ENCODE measurements around the gene ARHGAP42.

DNA sequence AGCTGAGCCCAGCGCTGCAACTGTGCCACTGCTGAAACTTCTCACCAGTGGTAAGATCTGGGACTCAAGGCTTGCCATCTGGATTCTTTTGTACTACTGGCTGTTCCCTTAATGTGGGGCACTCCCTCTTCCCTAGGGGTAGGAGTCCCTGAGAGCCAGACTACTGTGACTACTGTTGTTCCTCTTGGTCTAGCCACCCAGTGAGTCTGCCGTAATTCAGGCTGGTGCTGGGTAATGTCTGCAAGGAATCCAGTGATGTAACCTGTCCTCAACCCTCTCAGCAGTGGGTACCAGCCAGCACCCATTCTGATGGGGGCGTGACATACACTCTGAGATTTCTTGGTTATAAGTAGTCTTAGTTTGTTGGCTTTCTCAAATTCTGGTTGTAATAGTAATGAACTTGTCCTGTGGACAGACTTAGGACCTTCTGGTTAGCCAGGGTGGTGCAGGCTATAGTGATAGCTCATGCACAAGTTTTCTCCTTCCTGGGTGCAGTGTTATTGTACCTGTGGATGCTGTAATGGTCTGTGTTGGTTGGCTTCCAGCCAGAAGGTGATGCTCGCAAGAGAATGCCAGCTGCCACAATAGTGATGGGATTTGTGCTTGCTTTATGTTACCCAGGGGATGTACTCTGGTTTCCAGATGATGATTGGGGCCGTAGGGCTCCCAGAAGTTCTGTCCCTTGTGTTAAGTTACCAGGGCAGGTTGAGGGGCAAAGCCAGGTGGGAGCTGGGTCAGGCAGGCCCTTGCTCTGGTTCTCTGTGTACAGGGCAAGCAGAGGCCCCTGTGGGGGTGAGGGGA is 65.5 kb downstream of the ARHGAP42 start:
- TF ChIP-seq EZH2phosphoT487 (IDR thresholded peaks at IDR 0.05; ENCODE audit: insufficient read depth, low read depth) (no peak), EZH2 (IDR thresholded peaks at IDR 0.05; ENCODE audit: insufficient read depth, poor library complexity, severe bottlenecking) (no peak)
